ENCODE data around the gene LUC7L. TPM values are rescaled to one million over a fixed set of nuclear protein-coding genes. Genes with fewer than 3 reads are reported as not detected.

The LUC7L gene
- total RNA-seq, 1 donor from 2014 or later: 79.3 TPM

DNA sequence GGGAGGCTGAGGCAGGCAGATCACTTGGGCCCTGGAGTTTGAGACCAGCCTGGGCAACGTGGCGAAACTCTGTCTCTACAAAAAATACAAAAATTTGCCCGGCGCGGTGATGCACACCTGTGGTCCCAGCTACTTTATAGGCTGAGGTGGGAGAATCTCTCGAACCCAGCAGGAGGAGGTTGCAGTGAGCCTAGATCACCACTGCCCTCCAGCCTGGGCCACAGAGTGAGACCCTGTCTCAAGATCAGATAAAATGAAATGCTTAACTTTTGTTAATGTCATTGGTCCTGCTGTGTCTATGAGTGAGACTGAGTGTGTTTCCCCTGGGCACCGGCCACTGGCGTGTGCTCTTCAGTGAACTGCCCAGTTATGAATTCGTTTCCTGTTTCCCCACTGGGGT is 15.9 kb upstream of the LUC7L start:
- Histone ChIP-seq H3K4me3 (no peak overlapping the region), H3K27ac (no peak overlapping the region), H3K4me1 (peaks cover 9% of the 10 kb centered on the region), H3K9me3 (no peaks in the 10 kb centered on the region), H3K27me3 (no peaks in the 10 kb centered on the region), H3K36me3 (peaks cover 0 to 2% of the 10 kb centered on the region in 2 donors)
- no peak for TF ChIP-seq CTCF (IDR thresholded peaks at IDR 0.05)
- no peak for TF ChIP-seq POLR2AphosphoS5 (IDR thresholded peaks at IDR 0.05; ENCODE audit: insufficient read depth in 1 of 2, low read depth in 1 of 2)
- TF ChIP-seq POLR2A (IDR thresholded peaks at IDR 0.05): no peak
- intact Hi-C loops (cut with DNase I): no loop called here
- no peak for DNase-seq (ENCODE audit: extremely low spot score in 2 of 2)

- peaks cover 9% of the 10 kb centered on the region for H3K4me1 ChIP-seq
- H3K9me3 ChIP-seq: no peaks in the 10 kb centered on the region
- H3K4me3 ChIP-seq: no peak overlapping the region
- intact Hi-C loops (cut with DNase I): no loop called here
- H3K27me3 ChIP-seq: no peaks in the 10 kb centered on the region
- no peak for DNase-seq (ENCODE audit: extremely low spot score in 2 of 2)
- no peaks in the 10 kb centered on the region for H3K36me3 ChIP-seq
- TF ChIP-seq POLR2A (IDR thresholded peaks at IDR 0.05) (no peak), CTCF (IDR thresholded peaks at IDR 0.05) (no peak), POLR2AphosphoS5 (IDR thresholded peaks at IDR 0.05; ENCODE audit: insufficient read depth in 1 of 2, low read depth in 1 of 2) (no peak)
- no peak overlapping the region for H3K27ac ChIP-seq
Observed at GRCh38 chr16:243348-243747, 14.1 kb upstream of the LUC7L start.

DNA sequence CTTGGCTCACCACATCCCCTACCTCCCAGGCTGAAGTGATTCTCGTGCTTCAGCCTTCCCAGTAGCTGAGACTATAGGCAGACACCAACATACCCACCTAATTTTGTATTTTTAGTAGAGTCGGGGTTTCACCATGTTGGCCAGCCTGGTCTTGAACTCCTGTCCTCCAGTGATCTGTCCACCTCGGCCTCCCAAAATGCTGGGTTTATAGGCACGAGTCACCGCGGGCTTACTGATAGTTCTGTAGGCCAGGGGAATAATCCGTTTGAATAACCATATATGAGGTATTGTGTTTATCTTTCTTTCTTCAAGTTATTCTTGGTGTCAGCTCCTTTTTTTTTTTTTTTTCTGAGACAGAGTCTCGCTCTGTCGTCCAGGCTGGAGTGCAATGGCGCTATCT is 13.0 kb upstream of the LUC7L start:
- DNase-seq (ENCODE audit: extremely low spot score in 2 of 2): no peak

DNA sequence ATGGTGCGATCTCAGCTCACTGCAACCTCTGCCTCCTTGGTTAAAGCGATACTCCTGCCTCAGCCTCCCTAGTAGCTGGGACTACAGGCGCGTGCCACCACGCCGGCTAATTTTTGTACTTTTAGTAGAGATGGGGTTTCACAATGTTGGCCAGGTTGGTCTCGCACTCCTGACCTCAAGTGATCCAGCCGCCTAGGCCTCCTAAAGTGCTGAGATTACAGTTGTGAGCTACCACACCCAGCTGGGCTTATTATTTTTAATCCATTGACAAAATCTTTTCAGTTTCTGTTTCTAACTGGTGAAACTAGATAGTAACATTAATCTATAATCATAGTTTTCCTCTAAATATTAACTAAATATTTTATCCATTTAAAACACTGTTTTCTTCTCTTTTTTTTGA is 11.3 kb upstream of the LUC7L start:
- H3K27me3 ChIP-seq: no peaks in the 10 kb centered on the region
- H3K9me3 ChIP-seq: no peaks in the 10 kb centered on the region
- H3K4me1 ChIP-seq: peaks cover 17% of the 10 kb centered on the region
- no peak overlapping the region for H3K4me3 ChIP-seq
- peak overlapping the region; percentile 12 for H3K27ac ChIP-seq
- H3K36me3 ChIP-seq: no peaks in the 10 kb centered on the region
- intact Hi-C loops (cut with DNase I): no loop called here
- DNase-seq (ENCODE audit: extremely low spot score in 2 of 2): no peak
- TF ChIP-seq CTCF (IDR thresholded peaks at IDR 0.05) (no peak), POLR2A (IDR thresholded peaks at IDR 0.05) (no peak), POLR2AphosphoS5 (IDR thresholded peaks at IDR 0.05; ENCODE audit: insufficient read depth in 1 of 2, low read depth in 1 of 2) (no peak)

More for the DNA sequence above, 13.0 kb upstream of the LUC7L start:
- no peaks in the 10 kb centered on the region for H3K36me3 ChIP-seq
- intact Hi-C loops (cut with DNase I): no loop called here
- no peaks in the 10 kb centered on the region for H3K27me3 ChIP-seq
- H3K4me1 ChIP-seq: peaks cover 9% of the 10 kb centered on the region
- H3K27ac ChIP-seq: no peak overlapping the region
- H3K4me3 ChIP-seq: no peak overlapping the region
- no peaks in the 10 kb centered on the region for H3K9me3 ChIP-seq
- no peak for TF ChIP-seq POLR2A (IDR thresholded peaks at IDR 0.05)
- TF ChIP-seq CTCF (IDR thresholded peaks at IDR 0.05): no peak
- no peak for TF ChIP-seq POLR2AphosphoS5 (IDR thresholded peaks at IDR 0.05; ENCODE audit: insufficient read depth in 1 of 2, low read depth in 1 of 2)

DNA sequence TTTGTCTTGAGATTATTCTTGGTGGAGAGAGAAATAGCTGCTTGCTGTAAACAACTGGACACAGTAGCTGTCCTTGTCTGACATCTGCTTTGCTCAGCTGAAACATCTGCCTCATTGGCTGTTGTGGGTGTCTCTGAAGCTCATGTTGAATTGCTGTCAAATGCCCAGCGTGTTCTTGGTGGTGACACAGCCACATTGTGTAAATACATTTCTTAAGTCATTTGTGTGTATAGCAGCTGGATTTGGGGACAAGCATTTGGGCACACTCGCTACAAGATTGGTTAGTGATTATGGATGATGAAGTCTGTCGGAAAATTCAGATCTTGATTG is 10.7 kb upstream of the LUC7L start:
- no peak for DNase-seq (ENCODE audit: extremely low spot score in 2 of 2)
- Histone ChIP-seq H3K27me3 (no peaks in the 10 kb centered on the region), H3K36me3 (no peaks in the 10 kb centered on the region), H3K4me1 (peaks cover 22% of the 10 kb centered on the region), H3K4me3 (no peak overlapping the region), H3K9me3 (no peaks in the 10 kb centered on the region), H3K27ac (no peak overlapping the region)
- TF ChIP-seq POLR2AphosphoS5 (IDR thresholded peaks at IDR 0.05; ENCODE audit: insufficient read depth in 1 of 2, low read depth in 1 of 2) (no peak), CTCF (IDR thresholded peaks at IDR 0.05) (no peak), POLR2A (IDR thresholded peaks at IDR 0.05) (no peak)
- intact Hi-C loops (cut with DNase I): no loop called here
